GM18909 (cell line): ENCODE data around the gene DDX10.

Experiments
- ATAC-seq: cut with Tn5 transposase; IDR thresholded peaks from one replicate; pipeline ENCODE4 v1.9.1; 2021; ENCODE audit warnings: mild to moderate bottlenecking; ENCODE audit not compliant: unreplicated experiment, poor library complexity

The DDX10 gene

DNA sequence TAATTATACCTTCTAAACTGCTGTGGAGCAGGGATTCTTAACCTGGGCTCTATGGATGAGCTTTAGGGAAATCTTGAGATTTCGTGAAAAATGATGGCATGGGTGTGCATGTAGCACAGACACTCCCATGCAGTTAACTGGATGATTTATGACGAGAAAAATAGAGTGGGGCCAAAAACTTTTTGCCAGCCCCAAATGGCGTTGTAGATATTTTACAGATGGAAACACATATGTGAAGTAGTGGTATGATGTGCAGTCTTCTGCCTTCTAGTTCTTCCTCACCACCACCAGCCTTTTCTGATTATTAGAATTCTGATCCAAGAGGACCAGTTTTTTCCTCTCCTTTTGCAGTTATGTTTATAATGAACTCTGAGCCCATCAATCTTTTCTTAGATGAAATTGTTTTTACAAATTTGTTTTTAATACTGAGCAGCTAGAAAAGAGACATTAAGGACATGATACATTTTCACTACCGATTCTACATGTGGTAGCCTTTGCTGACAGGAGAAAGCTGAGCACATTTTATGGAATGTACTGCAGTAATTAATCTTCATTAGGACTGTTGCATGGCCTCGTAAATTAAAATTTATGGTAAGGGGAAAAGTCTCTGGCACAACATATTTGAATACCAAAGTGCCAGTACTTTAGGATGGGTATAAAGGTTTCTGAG is 261.4 kb downstream of the DDX10 start:
- ATAC-seq: no peak

GRCh38 chr11:108926841-108927577 is 262.1 kb downstream of the DDX10 start:
- ATAC-seq: no peak

DNA sequence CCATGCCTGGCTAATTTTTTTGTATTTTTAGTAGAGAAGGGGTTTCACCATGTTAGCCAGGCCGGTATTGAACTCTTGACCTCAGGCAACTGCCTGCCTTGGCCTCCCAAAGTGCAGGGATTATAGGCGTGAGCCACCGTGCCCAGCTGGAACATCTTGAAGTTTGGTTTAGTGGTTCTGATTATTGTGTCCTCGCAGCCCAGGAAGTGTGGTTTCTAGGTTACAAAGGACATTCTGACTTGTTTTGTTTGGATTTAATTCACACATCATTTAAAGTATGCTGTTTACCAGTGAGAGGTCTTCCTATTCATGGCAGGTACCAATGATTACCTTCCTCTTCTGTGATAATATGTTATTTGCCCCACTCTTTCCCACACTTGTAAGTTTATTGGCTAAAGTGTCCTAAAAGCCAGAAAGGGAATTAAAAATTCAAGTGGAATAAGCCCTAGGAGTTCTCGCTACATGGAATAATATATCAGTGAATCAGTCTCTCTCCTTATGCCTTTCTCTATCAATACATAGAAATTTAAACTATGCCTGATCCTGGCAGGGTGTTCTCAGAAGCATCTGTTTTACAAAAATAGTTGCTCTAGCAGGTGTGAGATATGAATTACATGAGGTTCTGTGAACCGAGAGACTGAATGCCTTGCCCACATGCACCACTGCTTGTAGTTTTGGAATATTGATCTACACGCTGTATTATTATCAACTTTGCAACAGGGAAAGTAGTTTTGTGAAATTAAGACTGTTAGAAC is 263.1 kb downstream of the DDX10 start:
- no peak for ATAC-seq

- ATAC-seq: no peak
These were observed 264.4 kb downstream of the DDX10 start for GRCh38 chr11:108929241-108929640.

GRCh38 chr11:108931168-108931567 is 266.3 kb downstream of the DDX10 start:
- ATAC-seq: no peak

DNA sequence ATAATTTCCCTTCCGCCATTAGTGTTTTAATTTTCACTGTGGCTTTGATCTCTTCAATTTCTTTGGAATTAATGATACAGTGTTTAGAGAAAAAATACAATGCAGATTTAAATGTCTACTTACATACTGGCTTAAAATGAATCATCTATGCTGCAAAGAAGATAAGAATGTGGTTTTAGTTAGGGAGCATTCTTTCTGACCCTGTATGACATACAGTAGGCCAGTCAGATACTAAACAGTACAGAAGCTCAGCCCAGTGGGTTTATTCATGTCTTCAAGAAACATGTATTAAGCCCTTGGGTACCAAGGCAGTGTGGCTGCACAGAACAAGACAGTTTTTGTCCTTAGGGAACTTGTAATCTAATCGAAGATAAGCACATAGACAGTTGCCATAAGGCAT is 268.8 kb downstream of the DDX10 start:
- no peak for ATAC-seq

- ATAC-seq: no peak
These were observed 269.4 kb downstream of the DDX10 start for GRCh38 chr11:108934289-108934688.

- no peak for ATAC-seq
These were observed 269.8 kb downstream of the DDX10 start for GRCh38 chr11:108934696-108935095.

DNA sequence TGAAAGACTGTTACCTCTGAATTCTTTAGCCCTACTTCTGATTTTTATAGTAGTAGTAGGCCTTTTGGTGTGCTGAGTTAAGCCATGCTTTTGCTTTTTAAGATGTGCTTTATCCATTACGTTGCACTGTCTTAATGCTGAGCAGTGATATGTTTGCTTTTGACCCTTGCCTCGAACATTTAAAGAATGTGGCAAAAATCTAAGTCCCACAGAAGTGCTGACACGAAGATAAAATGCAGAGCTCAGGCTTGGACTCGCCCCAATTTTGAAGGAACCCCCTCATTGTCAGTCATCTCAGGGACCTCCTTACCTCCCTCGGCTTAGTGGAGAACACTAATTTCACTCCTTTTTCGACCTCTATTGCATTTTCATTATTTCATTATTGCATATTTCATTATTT is 272.9 kb downstream of the DDX10 start:
- ATAC-seq: no peak

DNA sequence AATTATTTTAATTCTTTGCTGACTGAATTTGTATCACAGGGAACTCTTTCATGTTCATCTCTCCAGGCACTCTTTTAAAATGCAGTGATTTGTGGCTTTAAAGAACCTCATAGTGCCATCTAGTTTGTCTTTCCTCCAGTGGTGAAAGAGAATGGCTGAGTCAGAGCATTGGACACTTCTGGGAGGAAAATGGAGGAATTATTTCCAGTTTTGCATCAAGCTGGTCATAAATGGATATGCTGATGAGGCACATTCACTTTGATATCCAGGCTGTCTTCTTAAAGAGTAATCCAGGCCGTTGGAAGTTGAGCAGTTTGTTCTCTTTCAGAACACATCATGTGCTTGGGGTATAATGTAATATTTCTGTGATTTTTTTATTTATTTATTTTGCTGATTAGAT is 273.7 kb downstream of the DDX10 start:
- ATAC-seq: no peak

GRCh38 chr11:108939135-108939534 is 274.3 kb downstream of the DDX10 start:
- ATAC-seq: no peak

DNA sequence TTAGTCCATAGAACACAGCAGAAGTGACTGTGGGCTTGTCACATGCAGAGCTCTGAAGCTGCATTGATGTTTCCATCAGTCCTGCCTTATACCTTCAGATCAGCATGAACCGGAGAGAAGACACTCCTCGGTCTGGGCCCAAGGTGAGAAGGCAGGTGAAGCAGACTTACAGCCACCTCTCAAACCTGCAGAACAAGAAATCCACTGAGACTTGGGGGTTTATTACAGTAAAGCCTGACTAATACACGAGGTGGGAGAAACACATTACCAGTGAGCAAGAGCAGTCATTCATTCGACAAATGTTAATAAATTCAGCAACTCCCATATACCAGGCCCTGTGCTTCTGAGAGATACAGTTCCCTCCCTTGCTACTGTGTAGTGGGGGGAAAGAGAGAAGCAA is 279.0 kb downstream of the DDX10 start:
- no peak for ATAC-seq

DNA sequence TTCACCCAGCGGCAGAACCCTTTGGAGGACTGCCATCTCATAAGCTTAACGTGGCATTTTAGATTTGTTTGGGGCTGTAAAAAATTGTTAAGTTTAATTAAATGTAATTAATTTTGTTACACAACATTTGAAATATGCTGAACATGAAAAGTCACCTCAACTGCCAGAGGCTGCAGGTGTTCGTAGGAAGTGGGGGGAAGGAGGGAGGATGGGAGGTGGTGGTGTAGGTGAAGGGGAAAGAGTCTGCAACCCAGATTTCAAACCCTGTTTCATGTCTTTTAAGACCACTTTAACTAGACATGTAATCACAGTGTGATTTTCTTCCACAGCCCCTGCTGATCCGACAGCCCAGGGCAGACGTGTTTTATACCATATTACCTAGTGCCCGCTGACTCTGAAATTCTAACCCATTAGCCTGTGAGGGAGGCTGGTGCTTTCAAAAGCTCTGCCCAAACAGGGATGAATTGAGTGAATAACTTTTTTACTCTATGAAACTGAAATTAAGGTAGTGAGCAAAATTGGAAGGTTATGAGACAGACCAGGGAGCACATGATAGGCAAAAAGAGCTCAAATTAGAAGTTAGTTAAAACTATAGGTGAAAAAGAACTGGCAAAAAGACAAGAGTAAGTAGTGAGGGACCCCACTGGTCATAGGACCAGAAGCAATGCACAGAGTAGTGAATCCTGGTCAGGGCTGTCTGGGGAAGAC is 279.8 kb downstream of the DDX10 start:
- no peak for ATAC-seq

DNA sequence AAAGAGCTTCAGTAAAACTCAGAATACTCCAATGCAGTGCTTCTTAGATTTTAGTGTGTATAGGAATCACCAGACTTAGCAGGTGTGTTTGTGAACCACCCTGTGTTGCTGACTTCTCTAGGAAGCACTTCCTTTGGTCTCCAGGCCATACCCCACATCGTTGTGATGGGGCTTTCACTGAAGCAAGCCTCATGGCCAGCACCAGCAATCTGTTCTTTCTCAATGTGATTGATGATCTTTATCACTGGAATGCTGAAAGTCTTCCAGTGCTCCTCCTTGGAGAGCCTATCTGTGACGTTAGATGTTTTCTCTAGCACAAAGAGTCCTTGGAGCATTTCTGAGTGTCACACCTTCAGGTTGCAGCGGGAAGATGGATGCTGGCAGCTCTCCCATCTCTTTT is 280.5 kb downstream of the DDX10 start:
- no peak for ATAC-seq

- ATAC-seq: no peak
These were observed 283.0 kb downstream of the DDX10 start for GRCh38 chr11:108947654-108948570.

- peak; percentile 85 for ATAC-seq
These were observed 293.7 kb downstream of the DDX10 start for GRCh38 chr11:108958368-108959104.

DNA sequence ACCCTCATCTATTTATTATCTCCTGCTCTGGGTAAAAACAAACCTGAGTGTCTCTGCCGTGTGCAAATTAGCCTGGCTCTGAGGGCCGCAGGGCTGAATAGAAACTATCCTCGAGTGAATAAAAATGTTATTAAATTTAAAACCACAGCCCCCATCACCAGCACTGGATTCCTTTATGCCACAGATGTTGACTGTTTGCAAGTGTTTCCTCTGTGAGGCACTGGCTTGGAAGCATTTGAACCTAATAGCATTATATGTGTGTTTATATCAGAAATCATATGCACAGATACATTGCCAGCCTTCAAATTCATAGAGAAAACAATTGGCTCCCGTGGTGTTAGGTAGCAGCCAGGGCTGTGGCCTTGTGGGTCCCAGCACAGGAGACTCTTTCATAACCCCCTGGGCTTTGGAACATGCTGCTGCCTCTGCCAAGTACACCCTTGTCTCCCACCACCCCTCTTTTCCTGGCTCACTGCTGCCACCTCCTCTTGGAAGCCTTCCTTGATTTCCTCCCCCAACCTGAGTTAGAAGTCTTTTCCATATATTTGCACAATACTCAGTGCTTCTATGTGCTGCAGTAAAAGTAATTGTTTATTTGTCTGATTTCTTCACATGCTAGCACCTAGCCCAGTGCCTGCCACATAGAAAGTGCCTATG is 294.4 kb downstream of the DDX10 start:
- ATAC-seq: peak; percentile 3

GRCh38 chr11:108959874-108960273 is 295.0 kb downstream of the DDX10 start:
- ATAC-seq: no peak

DNA sequence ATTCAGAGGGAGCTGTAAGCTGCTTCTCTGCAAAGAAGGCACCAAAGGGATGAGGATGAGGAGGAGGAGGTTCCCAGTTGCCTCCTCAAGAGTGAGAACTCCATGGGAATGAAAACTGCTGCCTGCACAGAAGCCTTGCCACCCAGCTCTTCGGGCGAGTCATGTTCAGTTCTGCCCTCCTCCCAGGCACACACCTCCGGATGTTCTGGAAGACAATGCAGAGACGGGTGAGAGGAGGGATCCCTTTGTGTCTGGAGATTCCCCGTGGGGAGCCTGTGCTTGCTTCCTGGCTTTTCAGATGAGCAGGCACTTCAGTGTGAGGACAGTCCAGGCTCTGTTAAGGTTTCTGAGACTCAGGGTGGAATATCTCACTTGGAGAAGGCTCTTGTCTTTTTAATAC is 295.6 kb downstream of the DDX10 start:
- ATAC-seq: no peak
